ENCODE data around the gene OPRM1.

OPRM1 gene

DNA sequence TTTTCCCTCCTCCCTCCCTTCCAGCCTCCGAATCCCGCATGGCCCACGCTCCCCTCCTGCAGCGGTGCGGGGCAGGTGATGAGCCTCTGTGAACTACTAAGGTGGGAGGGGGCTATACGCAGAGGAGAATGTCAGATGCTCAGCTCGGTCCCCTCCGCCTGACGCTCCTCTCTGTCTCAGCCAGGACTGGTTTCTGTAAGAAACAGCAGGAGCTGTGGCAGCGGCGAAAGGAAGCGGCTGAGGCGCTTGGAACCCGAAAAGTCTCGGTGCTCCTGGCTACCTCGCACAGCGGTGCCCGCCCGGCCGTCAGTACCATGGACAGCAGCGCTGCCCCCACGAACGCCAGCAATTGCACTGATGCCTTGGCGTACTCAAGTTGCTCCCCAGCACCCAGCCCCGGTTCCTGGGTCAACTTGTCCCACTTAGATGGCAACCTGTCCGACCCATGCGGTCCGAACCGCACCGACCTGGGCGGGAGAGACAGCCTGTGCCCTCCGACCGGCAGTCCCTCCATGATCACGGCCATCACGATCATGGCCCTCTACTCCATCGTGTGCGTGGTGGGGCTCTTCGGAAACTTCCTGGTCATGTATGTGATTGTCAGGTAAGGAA, at the start of gene OPRM1:
OPRM1 (plus strand) TSS at position 10 of the 612 bp plus-strand sequence; CDS start at position 315, 305 bp downstream.
- DNase-seq (ENCODE audit: low spot score), result peak; percentile 33

DNA sequence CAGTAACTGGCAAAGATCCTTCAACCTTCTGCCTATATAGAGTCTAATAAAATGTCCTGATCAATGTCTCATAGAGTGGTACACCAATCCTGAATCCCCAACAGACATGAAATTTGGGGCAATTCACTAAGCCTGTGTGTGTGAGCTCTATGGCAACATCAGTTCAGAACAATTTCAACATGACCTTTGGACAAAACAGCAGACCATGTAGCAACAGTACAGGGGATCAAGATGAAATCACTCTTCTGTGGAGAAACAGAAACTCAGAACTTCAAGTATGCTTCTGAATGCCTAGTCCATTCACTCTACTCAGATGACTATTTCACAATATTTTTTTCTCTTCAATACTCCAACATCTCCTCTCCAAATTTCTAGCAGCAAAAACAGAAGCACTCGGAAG, 49.1 kb upstream of the OPRM1 start:
- DNase-seq (ENCODE audit: low spot score), result no peak

DNA sequence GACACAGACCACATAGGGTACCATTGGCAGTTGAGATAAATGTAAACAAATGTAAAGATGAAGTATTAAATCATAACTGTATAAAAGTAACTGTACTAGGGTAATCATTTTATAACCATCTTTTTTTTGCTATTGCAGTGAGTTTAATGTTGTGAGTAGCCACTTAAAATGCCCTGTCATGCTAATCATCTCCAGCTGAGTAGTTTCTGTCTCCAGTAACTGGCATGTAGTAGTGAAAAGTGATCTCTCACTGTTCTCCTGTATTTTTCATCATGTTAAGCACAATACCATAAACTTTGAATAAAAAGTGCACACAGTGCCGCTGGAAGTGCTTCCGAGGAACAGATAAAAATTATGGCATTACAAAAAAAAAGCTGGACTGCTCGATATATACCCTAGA, 45.0 kb upstream of the OPRM1 start:
- no peak for DNase-seq (ENCODE audit: low spot score)

DNA sequence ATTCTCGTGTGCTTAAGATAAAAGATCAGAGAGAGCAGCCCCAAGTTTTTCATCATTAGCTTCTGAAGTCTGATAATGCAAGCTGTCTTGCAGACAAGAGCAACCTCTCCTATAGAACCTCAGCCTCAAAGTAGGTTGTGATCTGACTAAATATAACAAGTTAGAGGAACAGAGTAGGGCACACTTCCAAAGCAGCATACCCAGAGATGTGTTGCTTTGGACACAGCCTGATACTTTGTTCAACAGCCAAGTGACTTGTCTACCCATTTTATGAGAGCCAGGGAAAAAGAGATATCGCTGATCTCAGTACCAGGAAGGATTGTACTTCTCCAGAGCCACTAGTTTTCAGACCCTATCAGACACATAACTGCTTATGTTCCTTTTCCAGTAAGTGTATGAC, 44.2 kb upstream of the OPRM1 start:
- no peak for DNase-seq (ENCODE audit: low spot score)

DNA sequence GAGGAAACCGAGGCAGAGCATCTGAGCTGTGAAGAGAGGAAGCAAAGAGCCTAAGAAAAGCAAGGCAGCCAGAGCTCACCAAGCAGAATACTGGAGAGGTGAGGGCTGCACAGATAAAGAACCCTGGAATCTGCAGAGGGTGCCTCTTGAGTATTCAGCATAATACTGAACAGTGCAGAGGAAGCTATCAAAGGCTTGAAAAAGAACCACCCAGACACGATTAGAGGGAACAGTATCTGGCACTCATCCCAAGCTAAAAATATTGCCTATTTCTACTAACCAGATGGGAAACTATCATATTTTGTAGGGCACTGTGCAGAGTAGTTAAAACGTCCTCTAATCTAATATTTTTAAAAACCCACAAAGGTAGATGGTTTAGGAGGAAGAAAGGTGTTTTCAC, 41.8 kb upstream of the OPRM1 start:
- DNase-seq (ENCODE audit: low spot score), result no peak

DNA sequence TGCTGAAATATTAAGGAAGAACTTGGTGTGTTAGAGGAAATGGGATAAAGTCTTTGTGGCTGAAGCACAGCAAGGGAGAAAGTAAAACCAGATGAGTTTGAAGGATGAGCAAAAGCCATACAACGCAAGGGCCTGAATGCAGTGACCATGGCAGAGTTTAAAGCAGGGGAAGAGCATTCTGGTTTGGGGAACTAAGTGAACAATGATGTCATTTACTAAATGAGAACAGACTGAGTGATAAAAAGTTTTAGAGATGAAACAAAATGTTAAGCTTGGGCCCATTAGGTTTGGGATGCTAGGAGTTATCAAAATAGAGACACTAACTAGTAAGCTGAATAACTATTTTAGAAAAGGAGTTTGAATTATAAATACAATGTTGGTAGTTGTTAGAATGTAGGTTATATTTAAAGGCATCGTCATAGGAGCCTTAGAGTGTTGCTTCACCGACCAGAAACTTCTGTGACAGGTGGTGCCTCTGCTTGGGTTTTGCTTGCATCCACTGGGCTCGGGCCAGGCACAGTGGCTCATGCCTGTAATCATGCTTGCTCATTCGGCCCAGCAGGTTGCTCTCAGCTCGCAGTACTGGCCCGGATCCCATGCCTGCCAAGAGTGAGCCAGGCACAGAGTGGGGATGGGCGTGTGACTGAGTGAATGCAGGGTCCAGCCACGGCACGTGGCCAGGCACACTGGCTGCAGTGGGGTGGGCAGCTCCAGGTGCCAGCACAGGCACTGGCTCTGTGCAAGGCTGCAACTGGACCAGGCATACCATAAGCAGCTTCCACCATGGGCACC, 37.4 kb upstream of the OPRM1 start:
- no peak for DNase-seq (ENCODE audit: low spot score)

DNA sequence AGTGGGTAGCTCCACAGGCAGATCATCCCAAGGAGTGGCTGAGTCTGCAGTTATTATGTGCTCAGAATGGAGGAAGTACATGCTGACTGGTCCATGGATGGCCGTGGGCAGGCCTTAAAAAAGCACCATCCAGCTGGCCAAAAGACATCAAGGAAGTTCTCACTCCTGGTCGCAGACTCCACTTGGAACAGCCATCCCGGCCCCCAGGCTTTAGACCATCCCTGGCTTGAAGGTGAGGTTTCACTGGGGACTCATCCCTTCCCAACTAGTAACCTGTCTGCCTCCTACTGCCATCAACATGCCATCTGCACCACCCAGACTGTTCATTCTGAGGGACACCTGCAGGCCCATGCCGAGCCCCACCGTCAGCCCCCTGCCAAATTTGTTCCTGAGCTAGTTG, 36.1 kb upstream of the OPRM1 start:
- DNase-seq (ENCODE audit: low spot score), result no peak

DNA sequence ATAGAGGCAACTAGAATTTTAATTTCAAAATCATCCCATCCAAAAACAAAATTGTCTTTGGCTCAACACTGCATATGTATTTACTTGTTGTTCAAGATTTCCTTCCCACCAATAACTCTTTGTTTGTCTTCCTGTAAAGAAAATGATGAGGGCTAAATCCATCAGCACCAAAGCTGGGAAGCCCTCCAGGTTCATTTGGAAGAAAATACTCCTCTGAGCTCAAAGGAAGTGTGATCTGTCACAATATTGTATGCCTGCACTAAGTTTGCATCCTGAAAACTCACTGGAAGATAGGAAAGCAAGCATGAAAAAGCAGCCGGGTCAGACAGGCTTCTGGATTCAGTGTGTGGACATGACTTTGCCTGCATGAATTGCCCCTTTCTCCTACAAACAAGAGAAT, 28.7 kb upstream of the OPRM1 start:
- no peak for DNase-seq (ENCODE audit: low spot score)

DNA sequence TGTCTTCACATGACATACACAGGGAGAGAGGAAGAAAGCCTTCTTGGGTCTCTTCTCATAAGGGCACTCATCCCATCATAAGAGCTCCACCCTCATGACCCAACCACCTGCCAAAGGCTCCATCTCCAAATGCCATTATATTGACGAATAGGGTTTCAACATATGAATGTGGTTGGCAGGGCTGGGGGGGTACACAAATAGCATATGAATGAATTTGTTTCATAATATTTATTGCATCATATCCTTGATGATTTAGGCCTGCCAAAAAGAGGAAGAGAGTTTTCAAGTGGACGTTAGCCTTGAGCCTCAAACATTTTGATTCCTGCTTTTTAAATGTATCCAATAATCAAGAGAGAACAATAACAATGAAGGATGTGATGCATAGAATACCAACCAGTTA, 26.2 kb upstream of the OPRM1 start:
- DNase-seq (ENCODE audit: low spot score), result no peak

DNA sequence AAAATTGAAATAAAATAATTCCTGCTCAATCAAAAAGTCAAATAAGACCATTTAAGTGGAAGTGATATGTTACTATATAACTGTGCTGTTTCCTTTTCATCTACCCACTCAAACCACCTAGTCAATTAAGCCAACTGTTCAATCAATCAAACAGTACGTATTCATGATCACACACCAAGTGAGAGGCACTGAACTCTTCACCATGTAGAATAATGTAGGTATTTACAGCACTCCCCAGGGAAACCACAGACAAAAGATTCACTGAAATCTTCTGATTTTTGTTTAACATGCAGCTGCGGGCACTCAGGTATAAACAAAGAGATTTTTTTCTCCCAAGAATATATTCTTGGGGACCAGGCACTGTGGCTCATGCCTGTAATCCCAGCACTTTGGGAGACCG, 21.3 kb upstream of the OPRM1 start:
- DNase-seq (ENCODE audit: low spot score), result no peak

DNA sequence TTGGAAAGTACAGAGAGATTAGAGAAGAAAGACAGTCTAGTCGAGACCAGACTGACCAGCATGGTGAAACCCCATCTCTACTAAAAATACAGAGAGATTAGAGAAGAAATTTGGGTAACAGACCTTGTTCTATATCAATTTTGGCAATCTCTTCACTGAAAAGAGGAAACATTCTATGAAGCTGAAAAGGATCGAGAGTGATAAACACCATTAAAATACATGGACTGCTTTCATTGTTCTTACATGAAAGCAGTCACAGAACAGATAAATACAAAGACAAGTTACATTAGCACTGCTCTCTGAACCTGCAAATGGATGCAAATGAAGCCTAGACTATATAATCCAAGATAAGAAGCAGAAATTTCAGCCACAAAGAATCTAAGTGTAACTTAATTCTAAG, 8.4 kb upstream of the OPRM1 start:
- no peak for DNase-seq (ENCODE audit: low spot score)

DNA sequence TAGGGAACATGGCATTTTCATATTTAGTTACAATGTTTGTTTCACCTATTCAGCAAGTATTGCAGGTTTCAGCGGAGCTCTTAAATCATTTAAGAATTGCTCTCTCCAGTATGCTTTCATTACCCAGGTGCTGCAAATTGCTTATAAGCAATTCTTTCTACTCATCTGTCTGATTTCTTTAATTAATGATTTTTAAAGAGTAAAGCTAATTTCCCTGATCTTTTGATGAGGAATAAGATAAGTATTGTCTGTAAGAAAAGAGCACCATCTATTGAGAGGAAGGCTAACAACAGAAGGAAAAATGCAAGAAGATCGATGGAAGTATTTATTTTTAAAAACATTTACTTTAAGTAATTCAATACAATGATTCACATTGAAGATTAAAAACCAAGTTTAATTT, 2.0 kb downstream of the OPRM1 start:
- DNase-seq (ENCODE audit: low spot score), result no peak

DNA sequence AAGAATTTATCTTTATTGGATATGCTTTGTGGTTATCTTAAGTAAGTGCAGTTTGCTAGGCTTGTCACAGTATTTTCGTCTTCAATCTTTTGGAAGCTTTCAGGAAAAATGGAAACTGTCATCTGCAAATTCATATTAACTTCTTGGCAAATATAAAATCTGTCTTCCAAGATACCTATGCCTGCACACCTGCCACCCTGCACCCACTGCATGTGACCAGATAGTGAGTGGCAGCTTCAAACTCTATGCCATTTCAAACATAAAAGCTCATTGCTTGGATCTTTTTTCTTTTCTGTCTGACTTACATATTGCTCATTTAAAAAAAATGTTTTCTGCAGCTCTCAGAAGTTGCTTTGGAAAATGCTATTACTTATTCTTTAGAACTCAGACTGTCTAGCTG, 14.1 kb downstream of the OPRM1 start:
- DNase-seq (ENCODE audit: low spot score), result no peak

DNA sequence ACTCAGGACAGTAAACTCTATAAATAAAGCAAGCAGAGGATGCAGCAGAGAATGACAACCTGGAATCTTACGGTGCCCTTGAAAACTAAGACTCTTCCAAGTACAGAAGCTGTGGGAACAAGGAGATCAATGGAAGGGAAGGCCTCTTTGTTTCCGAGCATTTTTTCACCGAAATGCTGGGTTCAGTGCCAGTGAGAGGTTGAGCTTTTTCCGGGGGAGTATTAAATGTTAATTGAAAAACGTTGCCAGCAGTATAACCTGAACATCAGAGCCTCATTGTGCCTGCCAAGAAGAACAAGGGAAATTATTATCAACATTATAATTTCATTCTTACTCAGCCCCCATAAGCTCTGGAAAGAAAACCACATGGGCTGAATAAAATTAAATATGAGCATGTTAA, 17.5 kb downstream of the OPRM1 start:
- DNase-seq (ENCODE audit: low spot score), result no peak

DNA sequence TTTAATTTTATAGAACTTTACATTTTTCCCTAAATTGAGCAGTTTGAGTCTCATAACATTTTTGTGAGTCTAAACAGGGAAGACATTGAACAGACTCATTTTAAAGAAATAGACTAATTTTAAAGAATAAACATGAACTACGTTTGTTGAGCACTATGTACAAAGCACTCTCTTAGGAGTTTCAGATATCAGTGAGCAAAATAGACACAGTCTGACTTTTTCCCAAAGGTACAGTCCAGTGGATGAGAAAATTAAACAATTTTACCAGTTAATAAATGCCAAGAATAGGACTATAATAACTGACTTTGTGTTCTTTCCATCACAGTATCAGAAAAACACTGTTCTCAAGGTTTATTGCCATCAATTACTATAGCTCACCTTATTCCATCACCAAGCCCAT, 18.1 kb downstream of the OPRM1 start:
- no peak for DNase-seq (ENCODE audit: low spot score)

DNA sequence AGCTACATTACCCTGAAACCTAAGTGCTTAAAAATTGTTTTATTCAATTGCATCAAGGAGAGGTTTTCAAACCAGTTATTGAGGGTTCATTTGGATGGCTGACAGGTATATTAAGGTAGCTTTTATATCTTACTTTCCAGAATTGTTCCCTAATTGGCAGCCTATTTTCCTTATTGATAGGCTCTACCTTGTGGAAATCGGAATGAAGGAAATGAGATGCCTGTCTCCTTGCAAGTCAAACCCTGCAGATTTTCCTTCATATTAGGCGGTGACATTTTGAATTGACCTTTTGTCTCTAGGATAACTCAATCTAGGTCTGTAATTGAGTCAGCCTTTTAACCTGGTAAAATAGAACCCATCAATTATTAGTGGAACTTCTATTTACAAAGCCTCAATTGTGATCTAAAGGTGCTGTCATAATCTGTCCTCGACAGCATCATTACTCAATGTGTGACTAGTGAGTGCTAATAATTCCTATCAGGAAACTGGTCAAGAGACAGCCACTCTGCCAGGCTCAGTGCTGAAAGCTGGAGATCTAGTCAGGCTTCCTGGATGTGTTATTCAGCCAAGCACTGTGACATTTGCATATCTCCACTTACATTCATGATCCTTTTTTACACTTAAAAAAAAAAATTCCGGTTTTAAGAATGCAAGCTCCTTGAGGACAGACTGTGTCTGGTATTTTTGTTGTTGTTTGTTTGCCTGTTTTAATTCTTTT, 20.1 kb downstream of the OPRM1 start:
- DNase-seq (ENCODE audit: low spot score), result peak; percentile 5

DNA sequence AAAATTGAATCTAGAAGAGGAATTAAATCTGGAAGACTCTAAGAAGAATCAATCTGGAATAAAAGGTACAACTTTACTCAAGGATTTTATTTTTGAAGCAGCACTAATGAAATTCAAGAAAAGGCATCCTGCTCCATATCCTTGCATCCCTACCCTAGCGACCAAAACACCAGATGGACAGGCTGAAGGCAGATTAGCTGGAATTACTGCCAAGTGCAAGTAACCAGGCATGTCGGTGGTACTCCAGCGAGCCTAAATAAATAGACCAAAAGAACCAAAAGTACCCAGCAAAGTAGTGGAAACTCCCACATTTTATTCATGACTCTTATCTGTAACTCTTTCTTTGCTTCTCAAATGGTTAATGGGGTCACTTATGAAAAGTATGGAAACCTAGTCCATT, 21.0 kb downstream of the OPRM1 start:
- DNase-seq (ENCODE audit: low spot score), result no peak

DNA sequence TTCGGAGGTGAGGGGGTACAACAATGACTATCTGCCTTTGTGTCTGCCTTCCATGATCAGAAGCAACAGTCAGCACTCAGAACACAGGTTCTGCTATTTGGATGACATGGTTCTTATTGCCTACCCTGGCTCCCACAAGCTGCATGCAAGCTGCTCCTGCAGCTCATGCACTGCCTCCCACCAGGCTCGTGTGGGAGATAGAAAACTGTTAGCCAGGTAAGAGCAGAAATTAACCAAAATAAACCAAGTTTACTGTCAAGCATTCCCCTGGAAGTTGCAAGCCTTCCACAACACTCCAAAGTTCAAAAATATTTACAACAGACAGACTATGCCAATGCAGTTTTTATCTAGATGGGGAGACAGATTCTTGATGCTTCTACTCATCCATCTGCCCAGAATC, 31.0 kb downstream of the OPRM1 start:
- no peak for DNase-seq (ENCODE audit: low spot score)

DNA sequence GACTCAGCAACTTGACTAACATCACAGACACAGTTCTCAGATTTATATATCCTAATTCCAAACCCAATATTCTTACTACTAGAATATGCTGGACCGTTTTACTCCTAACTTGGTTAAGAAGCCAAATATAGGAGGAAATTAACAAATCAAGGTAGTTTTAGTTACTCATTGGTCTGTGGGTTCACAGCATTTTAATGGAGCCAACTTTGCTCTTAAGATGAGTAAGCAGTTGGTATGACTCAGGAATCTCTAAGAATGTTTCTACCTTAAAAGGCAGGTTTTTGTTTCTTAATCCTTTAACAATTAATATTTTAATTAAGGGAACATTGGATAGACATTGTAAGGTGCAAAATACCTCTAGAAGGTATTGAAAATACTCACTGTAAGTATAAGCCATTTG, 31.6 kb downstream of the OPRM1 start:
- DNase-seq (ENCODE audit: low spot score), result peak; percentile 75

DNA sequence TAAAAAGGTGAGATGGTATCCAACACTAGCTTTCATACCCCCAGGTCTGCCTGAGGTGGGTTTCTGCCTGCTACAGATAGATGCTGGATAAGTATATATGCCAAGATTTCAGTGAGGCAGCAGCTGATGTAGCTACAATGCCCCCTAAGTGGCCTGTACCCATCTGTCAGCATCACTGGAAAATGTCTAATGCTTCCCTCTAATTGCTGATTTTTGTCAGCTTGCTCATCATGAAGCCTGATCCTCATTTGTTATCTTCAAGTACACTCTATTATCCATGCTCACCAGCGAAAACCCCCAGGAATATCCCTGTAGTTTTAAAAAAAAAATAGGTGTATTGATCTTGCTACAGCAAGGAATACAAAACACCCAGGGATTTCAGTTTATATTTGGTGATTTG, 32.2 kb downstream of the OPRM1 start:
- DNase-seq (ENCODE audit: low spot score), result no peak

DNA sequence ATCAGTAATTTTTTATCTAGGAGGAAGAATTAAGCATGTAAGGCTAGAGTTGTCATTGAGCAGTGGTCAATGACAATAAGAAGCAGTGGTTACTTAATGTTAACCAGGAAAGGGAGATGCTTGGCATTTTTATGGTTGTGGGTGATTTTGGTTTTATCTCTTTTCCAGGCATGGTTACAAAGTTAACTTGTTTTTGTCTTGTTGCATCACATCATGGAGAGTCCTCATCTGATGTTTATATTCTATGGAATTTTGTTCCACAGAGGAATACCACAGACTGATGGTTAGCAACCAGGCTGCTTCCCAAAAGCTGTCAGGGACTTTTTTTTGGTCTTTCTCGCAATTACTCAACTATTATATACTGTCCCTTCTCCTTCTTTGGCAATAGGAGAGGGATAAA, 32.7 kb downstream of the OPRM1 start:
- DNase-seq (ENCODE audit: low spot score), result peak; percentile 11

DNA sequence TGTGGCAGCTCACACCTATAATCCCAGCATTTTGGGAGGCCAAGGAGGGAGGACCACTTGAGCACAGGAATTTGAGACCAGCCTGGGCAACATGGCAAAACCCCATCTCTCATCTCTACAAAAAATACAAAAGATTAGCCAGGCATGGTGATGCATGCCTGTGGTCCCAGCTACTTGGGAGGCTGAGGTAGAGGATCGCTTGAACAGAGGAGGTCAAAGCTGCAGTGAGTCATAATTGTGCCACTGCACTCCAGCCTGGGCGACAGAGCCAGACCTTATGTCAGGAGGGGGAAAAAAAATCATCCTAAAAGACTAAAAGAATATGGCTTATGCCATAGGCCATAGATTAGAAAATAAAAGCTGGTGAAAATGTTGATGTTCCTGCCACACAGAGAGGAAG, 39.6 kb downstream of the OPRM1 start:
- DNase-seq (ENCODE audit: low spot score), result peak; percentile 56

DNA sequence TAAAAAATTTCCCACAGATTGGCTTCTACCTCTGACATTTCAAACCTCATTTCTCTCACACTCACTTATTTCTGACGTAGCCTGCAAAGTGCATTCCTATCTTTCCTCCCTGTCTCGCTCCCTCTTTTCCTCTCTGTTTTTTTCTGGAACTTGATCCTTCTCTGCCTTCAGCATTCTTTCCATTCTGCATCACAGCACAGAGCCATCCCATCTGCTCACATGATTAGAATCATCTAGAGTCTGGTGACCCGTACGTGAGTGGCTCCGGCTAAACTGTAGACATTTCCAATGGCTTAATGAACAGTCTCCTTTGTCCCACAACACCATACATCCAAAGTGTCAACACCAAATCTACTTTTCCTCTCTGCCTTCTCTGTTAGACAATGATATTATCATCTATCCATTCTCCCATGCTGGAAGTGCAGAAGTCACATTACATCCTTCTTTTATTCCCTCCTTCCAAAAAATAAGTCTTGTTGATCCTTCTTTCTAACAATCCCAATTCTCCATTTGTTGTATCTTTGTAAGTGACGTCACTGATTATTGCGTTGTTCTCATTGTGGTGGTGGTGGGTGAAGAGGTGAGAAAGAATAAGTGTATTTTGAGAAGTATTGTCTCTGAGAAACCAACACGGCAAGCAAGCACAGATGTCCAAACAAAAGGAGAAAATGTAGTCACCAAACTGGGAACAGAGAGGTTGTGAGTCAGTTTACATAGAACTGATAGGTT, 41.6 kb downstream of the OPRM1 start:
- DNase-seq (ENCODE audit: low spot score), result peak; percentile 6

Data from kidney tubule cell (primary cell).